ENCODE results near the gene PAF1. TPM values are rescaled to one million over a fixed set of nuclear protein-coding genes. Genes with fewer than 3 reads are reported as not detected.

PAF1 gene
- total RNA-seq, 1 donor from 2014 or later = 47.1 TPM

Other genes starting within 250 kb of the PAF1 start
- gene NCCRP1, start 194.1 kb downstream of the PAF1 start, total RNA-seq = not detected in 2 replicates
- not detected in 2 replicates for gene SYCN, start 186.8 kb downstream of the PAF1 start, total RNA-seq
- gene IFNL3, start 146.1 kb downstream of the PAF1 start, total RNA-seq = not detected in 2 replicates
- gene IFNL4, start 142.2 kb downstream of the PAF1 start, total RNA-seq = not detected in 2 replicates
- gene IFNL2, start 122.7 kb downstream of the PAF1 start, total RNA-seq = not detected in 2 replicates
- gene IFNL1, start 94.7 kb downstream of the PAF1 start, total RNA-seq = not detected in 2 replicates
- gene LRFN1, start 70.2 kb downstream of the PAF1 start, total RNA-seq = 5.0 and 5.2 TPM in 2 replicates
- 328 and 330 TPM in 2 replicates for gene GMFG, start 55.1 kb downstream of the PAF1 start, total RNA-seq
- gene SAMD4B, start 48.7 kb downstream of the PAF1 start, total RNA-seq = 68.9 and 71.4 TPM in 2 replicates
- 36.0 and 38.7 TPM in 2 replicates for gene MED29, start 272 bp upstream of the PAF1 start, total RNA-seq
- gene ZFP36, start 15.7 kb upstream of the PAF1 start, total RNA-seq = 35.7 and 39.9 TPM in 2 replicates
- gene PLEKHG2, start 21.6 kb upstream of the PAF1 start, total RNA-seq = 42.0 and 46.1 TPM in 2 replicates
- 2,597 and 2,671 TPM in 2 replicates for gene RPS16, start 44.8 kb upstream of the PAF1 start, total RNA-seq
- 186 and 187 TPM in 2 replicates for gene SUPT5H, start 54.5 kb upstream of the PAF1 start, total RNA-seq
- 141 and 143 TPM in 2 replicates for gene TIMM50, start 89.7 kb upstream of the PAF1 start, total RNA-seq
- gene DLL3, start 107.8 kb upstream of the PAF1 start, total RNA-seq = 2.2 TPM in 2 replicates
- gene SELENOV, start 124.0 kb upstream of the PAF1 start, total RNA-seq = not detected in 2 replicates
- 3.4 and 3.6 TPM in 2 replicates for gene EID2B, start 141.7 kb upstream of the PAF1 start, total RNA-seq
- gene EID2, start 149.1 kb upstream of the PAF1 start, total RNA-seq = 17.2 and 17.6 TPM in 2 replicates
- not detected in 2 replicates for gene LGALS13, start 211.4 kb upstream of the PAF1 start, total RNA-seq

All from activated CD4-positive, alpha-beta T cell treated with anti-CD3 and anti-CD28 coated beads, Interleukin-2, amount 10 ng/mL, durations not matched to agents 24 days and 14 days (primary cell).